Peyer's patch (tissue), 4 donors: ENCODE data around the gene PAPOLB. TPM values are rescaled to one million over a fixed set of nuclear protein-coding genes. Genes with fewer than 3 reads are reported as not detected.

Experiments
- DNase-seq, 3 donors: peaks; one replicate each; pipeline ENCODE4 v3.0.0-alpha.2; 2017 to 2019
- H3K27ac ChIP-seq, 4 donors: fragments of 200-600 bp; sonication (generic); one replicate each; pipeline ENCODE4 v1.5.1; 2016 to 2019
- H3K27me3 ChIP-seq, 2 donors: fragments of 200-600 bp; sonication (generic); one replicate each; pipeline ENCODE4 v1.5.1; 2019
- H3K36me3 ChIP-seq, 3 donors: fragments of 200-600 bp; sonication (generic); one replicate each; pipeline ENCODE4 v1.5.1; 2016 to 2019
- H3K4me1 ChIP-seq, 4 donors: fragments of 200-600 bp; sonication (generic); one replicate each; pipeline ENCODE4 v1.5.1; 2016 to 2019
- H3K4me3 ChIP-seq, 4 donors: fragments of 200-600 bp; sonication (generic); 1 replicate in 3 of 4; 2 replicates in 1 of 4; pipeline ENCODE4 v1.5.1; 2016 to 2019; ENCODE audit warnings: mild to moderate bottlenecking in 1 of 4
- H3K9me3 ChIP-seq, 4 donors: fragments of 200-600 bp; sonication (generic); one replicate each; pipeline ENCODE4 v1.5.1; 2016 to 2019; ENCODE audit warnings: mild to moderate bottlenecking in 1 of 4
- POLR2A ChIP-seq, 2 donors: fragments of 450-650 bp; IDR thresholded peaks; one replicate each; pipeline ENCODE4 v1.5.1; 2017; ENCODE audit warnings: antibody characterized with exemption in 2 of 2, mild to moderate bottlenecking in 2 of 2, moderate library complexity in 2 of 2
- total RNA-seq, 4 donors: library from RNA; depleted of rRNA; stranded (reverse); fragments of >200 nt; gene quantifications; one replicate each; pipeline ENCODE4 v1.1.0, GENCODE V29; 2016
- TF ChIP-seq, protein P1 (sequence below), 6 experiments: fragments of 450-650 bp in 4 of 6; fragments of 200-600 bp in 2 of 6; sonication (generic) in 1 of 6; IDR thresholded peaks; one replicate each; pipeline ENCODE4 v1.5.1; 2017 to 2019; ENCODE audit warnings: antibody characterized with exemption in 6 of 6, mild to moderate bottlenecking in 3 of 6, moderate library complexity in 1 of 6

Gene PAPOLB
- total RNA-seq, 4 donors from 2014 or later: not detected

DNA sequence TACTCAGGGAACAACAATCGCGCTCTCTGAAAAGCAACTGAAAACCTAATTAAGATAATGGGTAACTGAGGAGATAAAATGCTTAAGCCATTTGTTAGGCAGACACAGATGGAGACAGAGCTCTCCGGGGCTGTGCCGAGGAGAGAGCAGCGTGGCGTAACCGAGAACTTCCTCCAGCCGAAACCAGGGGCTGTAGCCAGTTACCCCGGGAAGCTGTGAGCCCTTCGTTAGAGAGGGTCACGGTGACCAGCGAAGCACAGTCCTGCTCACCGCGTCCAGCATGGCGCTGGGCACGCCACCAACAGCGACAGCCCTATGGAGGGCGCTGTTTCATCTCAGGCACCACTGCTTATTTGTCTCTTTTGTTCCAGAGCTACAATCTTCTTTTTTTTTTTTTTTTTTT lies 16.1 kb downstream of the PAPOLB start:
- Histone ChIP-seq H3K9me3 (no peaks in the 10 kb centered on the region), H3K27me3 (no peaks in the 10 kb centered on the region), H3K36me3 (no peaks in the 10 kb centered on the region), H3K27ac (no peak overlapping the region), H3K4me3 (no peak overlapping the region), H3K4me1 (no peaks in the 10 kb centered on the region)
- TF ChIP-seq, protein P1, sequence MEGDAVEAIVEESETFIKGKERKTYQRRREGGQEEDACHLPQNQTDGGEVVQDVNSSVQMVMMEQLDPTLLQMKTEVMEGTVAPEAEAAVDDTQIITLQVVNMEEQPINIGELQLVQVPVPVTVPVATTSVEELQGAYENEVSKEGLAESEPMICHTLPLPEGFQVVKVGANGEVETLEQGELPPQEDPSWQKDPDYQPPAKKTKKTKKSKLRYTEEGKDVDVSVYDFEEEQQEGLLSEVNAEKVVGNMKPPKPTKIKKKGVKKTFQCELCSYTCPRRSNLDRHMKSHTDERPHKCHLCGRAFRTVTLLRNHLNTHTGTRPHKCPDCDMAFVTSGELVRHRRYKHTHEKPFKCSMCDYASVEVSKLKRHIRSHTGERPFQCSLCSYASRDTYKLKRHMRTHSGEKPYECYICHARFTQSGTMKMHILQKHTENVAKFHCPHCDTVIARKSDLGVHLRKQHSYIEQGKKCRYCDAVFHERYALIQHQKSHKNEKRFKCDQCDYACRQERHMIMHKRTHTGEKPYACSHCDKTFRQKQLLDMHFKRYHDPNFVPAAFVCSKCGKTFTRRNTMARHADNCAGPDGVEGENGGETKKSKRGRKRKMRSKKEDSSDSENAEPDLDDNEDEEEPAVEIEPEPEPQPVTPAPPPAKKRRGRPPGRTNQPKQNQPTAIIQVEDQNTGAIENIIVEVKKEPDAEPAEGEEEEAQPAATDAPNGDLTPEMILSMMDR (IDR thresholded peaks at IDR 0.05): no peak
- no peak for TF ChIP-seq POLR2A (IDR thresholded peaks at IDR 0.05)
- DNase-seq: no peak

DNA sequence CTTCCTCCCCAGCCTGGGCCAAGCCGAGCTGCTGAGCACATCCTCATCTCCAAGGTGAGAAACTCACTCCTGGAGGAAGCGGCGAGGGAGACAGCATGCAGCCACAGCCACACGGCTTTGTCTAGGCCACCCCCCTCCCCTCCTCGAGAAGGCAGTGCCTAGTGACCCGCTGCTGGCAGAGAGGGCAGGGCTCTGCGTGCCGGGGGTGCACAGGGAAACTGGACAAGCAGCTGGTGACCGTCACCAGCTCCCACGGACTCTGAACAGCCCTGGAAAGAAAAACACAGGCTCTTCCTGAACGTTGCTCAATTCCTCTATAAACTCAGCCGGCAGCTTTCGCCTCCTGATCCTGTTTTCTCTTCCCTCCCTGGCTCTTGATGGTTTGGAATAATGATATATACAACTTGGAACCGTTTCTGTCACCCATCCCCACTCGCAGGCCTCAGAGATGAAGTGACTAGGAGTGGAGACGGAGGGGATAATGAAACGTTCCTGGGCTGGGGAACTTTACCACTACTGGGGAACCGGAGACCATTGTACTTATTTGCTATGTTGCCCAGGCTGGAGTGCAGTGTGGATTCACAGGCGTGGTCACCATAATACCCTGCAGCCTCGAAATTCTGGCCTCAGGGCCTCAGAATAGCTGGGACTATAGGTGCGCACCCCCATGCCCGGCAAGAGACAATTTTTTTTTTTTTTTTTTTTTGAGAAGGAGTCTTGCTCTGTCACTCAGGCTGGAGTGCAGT lies 19.3 kb downstream of the PAPOLB start:
- Histone ChIP-seq H3K4me1 (no peaks in the 10 kb centered on the region), H3K27ac (no peak overlapping the region), H3K27me3 (no peaks in the 10 kb centered on the region), H3K36me3 (no peaks in the 10 kb centered on the region), H3K4me3 (no peak overlapping the region), H3K9me3 (no peaks in the 10 kb centered on the region)
- no peak for TF ChIP-seq POLR2A (IDR thresholded peaks at IDR 0.05)
- TF ChIP-seq, protein P1 (IDR thresholded peaks at IDR 0.05): no peak
- no peak for DNase-seq

DNA sequence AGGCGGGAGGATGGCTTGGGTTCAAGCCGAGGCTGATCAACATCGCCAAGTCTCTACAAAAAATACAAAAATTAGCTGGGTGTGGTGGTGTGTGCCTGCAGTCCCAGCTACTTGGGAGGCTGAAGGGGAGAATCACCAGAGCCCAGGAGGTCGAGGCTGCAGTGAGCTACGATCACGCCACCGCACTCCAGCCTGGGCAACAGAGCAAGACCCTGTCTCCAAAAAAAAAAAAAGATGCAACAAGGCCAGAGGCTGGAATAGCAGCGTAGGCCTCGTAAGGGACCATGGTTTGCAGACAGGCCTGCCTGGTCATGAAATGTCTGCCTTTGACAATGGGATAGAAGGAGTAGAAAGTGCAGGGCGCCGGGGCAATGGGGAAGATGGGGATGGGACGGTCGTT lies 20.0 kb downstream of the PAPOLB start:
- Histone ChIP-seq H3K9me3 (no peaks in the 10 kb centered on the region), H3K4me3 (no peak overlapping the region), H3K36me3 (no peaks in the 10 kb centered on the region), H3K27me3 (no peaks in the 10 kb centered on the region), H3K4me1 (no peaks in the 10 kb centered on the region), H3K27ac (no peak overlapping the region)
- no peak for TF ChIP-seq POLR2A (IDR thresholded peaks at IDR 0.05)
- TF ChIP-seq, protein P1 (IDR thresholded peaks at IDR 0.05): no peak
- no peak for DNase-seq

DNA sequence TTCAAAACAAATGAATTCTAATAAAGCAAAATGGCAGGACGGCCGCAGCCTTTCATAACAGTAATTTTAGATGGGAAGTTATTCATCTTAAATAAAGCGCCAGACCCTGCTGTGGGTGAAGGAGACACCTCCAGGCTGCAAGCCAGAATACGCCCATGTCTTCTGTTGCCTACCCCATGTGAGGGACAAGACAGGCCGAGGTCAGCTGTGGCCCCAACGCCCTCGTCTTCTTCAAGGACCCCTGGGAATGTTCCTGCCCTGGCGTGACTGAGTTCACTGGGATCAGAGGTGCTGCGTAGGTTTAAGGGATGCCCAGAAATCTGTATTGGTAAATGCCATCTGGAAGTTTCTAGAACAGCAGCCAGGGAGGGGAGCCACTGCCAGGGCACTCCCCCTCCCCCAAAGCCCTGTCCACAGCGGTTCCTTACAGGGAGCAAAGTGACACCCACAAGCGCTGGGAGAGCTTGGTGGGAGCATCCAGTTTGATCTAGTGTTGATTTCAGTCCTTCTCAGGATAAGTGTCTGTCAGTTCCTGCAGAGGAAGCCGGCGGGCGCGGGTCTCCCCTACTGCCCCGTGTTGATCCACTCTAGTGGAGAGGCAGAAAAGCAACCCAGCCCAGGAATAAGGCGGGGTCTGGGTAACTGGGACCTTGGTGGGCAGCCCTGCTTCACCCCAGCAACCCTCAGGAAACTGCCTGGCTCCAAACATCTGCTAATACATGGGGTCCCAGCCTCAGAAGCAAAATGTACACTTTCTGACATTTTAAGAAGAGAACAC lies 20.6 kb downstream of the PAPOLB start:
- H3K9me3 ChIP-seq: no peaks in the 10 kb centered on the region
- no peaks in the 10 kb centered on the region for H3K36me3 ChIP-seq
- DNase-seq: peak in 1 of 3 donors; percentile 30
- H3K27ac ChIP-seq: no peak overlapping the region
- no peak for TF ChIP-seq POLR2A (IDR thresholded peaks at IDR 0.05)
- TF ChIP-seq, protein P1 (IDR thresholded peaks at IDR 0.05): no peak
- no peaks in the 10 kb centered on the region for H3K27me3 ChIP-seq
- H3K4me1 ChIP-seq: no peaks in the 10 kb centered on the region
- H3K4me3 ChIP-seq: no peak overlapping the region

DNA sequence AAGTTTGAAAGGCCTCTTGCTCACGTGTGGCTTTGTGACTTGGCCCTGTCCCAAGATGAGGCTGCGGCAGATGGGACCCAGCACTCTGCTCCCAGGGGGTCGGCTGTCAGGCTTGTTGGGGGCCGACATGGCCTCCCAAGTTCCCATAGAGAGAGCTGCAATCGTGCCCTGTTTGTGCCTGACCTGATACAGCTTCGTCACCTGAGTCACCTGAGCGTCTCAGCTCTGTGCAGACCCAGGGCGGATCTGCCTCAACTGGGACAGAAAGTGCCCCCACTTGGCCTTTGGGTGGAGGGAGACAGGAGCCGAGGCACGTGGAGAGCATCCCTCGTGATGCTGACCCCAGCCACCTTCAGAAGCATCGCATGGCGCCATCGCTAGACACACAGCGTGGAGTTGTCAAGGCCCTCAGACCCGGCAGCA lies 21.7 kb downstream of the PAPOLB start:
- H3K4me1 ChIP-seq: no peaks in the 10 kb centered on the region
- H3K27ac ChIP-seq: no peak overlapping the region
- H3K36me3 ChIP-seq: no peaks in the 10 kb centered on the region
- no peaks in the 10 kb centered on the region for H3K9me3 ChIP-seq
- no peak for TF ChIP-seq POLR2A (IDR thresholded peaks at IDR 0.05)
- TF ChIP-seq, protein P1 (IDR thresholded peaks at IDR 0.05): no peak
- H3K27me3 ChIP-seq: no peaks in the 10 kb centered on the region
- peak in 1 of 3 donors; percentile 26 for DNase-seq
- no peak overlapping the region for H3K4me3 ChIP-seq
